GM12891 (cell line): ENCODE measurements around the gene EPYC.

Experiments
- PAX5 ChIP-seq: IDR thresholded peaks from 2 replicates; pipeline ENCODE4 v1.6.1; 2011; ENCODE audit warnings: low read length, moderate library complexity, mild to moderate bottlenecking; ENCODE audit not compliant: insufficient read depth, severe bottlenecking
- POLR2A ChIP-seq: IDR thresholded peaks from 2 replicates; pipeline ENCODE4 v1.6.1; 2011; ENCODE audit warnings: low read depth, low read length, control low read depth
- POLR2AphosphoS5 ChIP-seq: IDR thresholded peaks from 2 replicates; pipeline ENCODE4 v1.6.1; 2011; ENCODE audit warnings: low read depth, low read length, control low read depth
- POU2F2 ChIP-seq: IDR thresholded peaks from 2 replicates; pipeline ENCODE4 v1.6.1; 2011; ENCODE audit warnings: low read depth, mild to moderate bottlenecking, control low read depth, low read length, moderate library complexity
- SPI1 ChIP-seq: IDR thresholded peaks from 2 replicates; pipeline ENCODE4 v1.6.1; 2011; ENCODE audit warnings: low read depth, low read length, control low read depth
- TAF1 ChIP-seq: IDR thresholded peaks from 2 replicates; pipeline ENCODE4 v1.6.1; 2011; ENCODE audit warnings: low read depth, low read length, control low read depth

DNA sequence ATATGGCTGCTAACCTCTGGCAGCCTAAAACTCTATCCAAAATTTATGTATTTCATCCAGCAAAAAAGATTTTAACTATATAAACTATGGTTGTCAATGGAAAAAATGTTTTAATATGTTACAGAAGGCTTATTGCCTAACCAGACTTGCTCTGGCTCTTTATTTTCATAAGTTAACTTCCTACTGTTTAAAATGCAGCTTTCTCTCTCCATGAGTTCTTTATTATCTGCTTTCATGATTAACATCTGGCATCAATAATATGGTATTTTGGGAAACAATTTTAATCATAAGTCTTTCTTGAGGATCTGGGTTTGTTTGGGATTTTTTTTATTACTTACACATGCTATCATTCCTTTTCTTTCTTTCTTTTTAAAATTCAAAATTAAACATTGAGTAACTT is 32.5 kb upstream of the EPYC start:
- no peak for TF ChIP-seq POLR2A
- TF ChIP-seq PAX5 = no peak
- no peak for TF ChIP-seq POLR2AphosphoS5
- no peak for TF ChIP-seq SPI1
- TF ChIP-seq TAF1 = no peak
- TF ChIP-seq POU2F2 = no peak
